GM21360 (cell line): ENCODE data around the gene EXOC3L2.
"Not testable (repeated sequence)": the region's sequence is repeated elsewhere in the genome, so short reads cannot be mapped to it uniquely, and the experiment has no call there.

Experiments used
- ATAC-seq: cut with Tn5 transposase; IDR thresholded peaks from one replicate; pipeline ENCODE4 v1.9.1; 2021; ENCODE audit warnings: mild to moderate bottlenecking, moderate library complexity; ENCODE audit not compliant: unreplicated experiment

EXOC3L2 gene

DNA sequence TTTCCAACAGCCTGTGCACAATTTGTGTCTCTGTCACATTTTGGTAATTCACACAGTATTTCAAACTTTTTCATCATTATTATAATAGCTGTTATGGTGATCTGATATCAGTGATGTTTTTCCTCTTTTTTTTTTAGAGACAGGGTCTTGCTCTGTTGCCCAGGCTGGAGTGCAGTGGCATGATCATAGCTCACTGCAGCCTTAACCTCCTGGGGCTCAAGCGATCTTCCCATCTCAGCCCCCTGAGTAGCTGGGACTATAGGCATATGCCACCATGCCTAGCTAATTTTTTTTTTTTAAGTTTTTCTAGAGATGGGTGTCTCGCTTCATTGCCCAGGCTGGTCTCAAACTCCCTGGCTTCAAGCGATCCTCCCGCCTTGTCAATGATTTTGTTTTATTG, 11.6 kb upstream of the EXOC3L2 start:
- no peak for ATAC-seq

DNA sequence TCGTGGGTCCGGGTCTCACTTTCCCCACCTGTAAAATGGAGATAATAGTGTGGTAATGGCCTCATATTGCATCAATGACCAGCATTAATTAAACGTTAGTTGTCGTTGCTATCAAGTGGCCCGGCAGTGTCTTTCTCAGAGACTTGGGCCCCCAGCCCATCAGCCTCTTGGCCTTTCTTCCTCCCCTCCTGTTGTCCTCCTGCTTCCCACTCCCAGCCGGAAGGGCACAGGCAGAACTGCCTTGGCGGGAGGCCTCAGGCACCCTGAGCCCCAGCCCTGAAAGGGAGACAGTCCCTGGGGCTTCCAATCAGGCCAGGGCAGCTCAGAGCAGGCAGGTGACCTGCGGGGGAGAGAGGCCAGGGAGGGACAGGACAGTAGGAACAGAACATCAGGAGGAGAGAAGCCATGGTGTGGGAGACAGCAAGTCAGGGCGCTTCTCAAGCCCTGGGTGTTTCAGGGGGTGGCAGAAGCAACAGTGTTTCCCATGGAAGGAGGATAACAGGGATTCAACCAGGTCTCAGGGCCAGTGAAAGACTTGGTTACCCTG, 10.5 kb upstream of the EXOC3L2 start:
- ATAC-seq: no peak

DNA sequence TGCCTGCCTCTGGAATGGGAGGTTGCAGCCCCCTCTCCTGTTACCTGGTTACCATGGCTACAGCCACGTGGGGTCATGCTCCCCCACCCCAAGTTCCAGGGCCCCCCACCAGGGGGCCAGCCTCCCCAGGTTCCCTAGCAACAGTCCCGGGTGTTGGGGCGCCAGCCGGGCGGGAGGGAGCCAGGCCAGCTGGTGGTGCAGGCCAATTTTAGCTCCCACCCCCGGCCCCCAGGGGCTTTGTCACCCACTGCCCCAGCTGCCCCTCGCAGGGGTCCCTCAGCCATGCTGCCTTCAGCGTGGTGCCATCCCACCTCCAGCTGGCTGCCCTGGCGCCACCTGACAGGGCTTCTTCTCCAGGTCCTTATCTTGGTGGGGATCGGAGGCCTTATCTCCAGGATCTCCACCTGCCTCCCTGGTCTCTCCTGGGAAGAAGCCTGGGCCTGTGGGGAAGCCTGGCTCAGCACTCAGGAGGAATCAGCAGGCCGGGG, 8.9 kb upstream of the EXOC3L2 start:
- no peak for ATAC-seq

DNA sequence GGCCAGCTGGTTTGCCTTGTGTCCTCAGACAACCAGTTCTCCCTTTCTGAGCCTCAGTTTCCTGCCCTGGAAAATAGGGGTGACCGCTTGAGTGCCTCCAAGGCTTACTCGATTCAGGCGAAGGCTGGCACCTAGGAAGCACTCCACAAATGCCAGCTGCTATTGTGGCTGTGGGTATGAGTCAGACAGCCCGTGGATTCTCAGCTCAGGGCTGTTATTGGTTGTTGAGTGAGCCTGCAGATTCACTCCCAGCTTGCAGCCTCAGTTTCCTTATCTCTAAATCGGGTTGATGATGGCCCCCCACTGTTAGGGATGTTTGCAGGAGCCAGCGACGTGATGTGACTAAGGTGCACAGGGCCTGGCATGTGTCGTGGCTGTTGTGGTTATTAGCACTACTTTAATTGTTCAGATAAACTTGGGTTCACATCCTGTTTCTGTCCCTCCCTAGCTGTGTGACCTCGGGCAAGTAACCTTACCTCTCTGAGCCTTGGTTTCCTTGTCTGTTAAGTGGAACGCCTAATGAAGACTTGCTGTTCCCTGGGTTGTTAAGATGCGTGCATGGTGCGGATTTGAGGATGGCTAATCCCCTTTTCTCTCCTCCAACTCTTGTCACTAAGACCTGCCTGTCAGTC, 8.3 kb upstream of the EXOC3L2 start:
- ATAC-seq: no peak

DNA sequence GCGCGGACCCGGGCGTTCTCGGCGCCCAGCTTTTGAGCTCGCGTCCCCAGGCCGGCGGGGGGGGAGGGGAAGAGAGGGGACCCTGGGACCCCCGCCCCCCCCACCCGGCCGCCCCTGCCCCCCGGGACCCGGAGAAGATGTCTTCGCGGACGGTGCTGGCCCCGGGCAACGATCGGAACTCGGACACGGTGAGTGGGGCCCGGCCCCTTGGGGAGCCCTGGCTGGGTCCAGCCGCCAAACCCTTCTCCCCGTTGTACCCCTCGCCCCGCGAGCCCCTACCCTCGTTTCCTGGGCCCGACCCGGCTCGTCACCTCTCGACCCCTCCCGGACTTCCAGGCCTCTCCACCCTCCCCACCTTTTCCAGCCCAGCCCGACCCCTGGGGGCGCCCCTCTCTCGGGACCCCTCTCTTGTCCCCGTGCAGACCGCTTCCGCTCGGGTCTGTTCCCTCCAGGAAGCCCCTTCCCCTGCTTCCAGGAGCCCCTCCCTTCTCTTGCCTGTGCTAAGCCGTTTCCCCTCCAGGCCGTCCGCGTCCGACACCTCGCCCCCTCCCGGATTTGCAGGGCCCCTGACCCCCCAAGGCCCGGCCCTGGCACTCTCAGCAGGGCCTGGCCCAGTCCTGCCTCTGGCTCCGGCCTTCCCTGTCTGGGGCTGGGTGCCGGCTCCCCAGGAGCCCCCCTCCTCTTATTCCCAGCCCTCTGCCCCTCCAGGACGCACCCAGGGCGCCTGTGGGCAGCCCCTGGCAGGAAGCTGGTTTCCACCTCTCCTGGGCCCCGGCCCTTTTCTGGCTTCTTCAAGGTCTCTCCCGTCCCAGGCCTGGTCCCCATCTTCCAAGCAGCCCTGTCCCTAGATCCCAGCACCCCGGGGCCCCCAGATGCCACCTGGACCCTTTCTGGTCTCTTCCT, 6.5 kb upstream of the EXOC3L2 start:
- no peak for ATAC-seq

DNA sequence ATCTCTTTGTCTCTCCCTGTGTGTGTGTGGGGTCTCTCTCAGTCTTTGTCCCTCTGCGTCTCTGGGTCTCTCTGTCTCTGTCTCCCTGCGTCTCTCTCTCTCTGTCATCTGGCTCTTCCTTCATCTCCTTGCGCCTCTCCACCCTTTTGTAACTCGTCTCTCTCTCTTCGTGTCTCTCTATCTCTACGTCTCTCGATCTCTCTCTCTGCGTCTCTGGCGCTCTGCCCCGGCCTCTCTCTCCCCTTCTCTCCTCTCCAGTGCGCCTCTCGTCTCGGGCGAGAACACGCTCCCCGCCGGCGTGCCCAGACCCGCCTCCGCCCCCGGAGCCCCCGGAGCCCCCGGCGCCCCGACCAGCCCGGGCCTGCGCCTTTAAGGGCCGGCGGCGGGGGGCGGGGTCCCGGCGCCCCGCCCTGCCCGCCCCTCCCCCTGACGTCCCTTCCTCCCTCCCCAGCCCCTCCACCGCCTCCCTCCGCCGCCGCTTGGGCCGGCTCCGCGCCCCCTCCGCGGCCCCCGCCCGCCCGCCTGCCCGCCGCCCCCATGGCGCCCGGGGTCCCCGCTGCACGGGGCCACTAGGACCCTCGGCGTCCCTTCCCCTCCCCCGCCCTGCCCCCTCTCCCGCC, 5.7 kb upstream of the EXOC3L2 start, which contains the start of gene MARK4:
Gene MARK4 (plus strand): TSS at position 440 of the 620 bp plus-strand sequence. CDS start 318 bp downstream, outside the sequence.
- no peak for ATAC-seq

DNA sequence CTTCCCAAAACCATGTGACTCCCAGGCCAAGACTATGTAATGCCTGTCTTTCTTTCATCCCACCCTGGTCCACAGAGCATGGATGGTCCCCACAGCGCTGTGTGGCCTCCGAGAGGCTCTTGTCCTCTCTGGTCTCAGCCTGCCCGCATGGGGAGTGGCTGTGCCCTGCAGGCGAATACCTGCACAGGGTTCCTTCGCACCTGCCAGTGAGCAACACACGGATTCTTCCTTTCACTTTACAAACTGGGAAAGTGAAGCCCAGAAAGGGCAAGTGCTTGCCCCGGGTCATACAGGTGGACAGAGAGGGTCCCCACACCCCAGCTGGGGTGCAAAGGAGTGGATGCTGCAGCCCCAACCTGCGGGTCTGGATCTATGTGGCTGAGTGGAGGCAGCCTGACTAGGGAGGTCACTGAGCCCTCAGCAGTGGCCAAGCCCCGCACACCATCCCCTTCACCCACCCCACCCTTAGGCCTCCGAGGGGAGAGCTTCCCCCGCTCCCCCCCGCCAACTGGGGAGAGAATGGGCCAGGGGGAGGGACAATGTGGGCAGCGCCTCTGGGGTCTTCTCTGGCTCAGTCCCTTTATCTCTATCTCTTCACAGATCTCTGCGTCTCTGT, 5.1 kb upstream of the EXOC3L2 start:
- no peak for ATAC-seq

DNA sequence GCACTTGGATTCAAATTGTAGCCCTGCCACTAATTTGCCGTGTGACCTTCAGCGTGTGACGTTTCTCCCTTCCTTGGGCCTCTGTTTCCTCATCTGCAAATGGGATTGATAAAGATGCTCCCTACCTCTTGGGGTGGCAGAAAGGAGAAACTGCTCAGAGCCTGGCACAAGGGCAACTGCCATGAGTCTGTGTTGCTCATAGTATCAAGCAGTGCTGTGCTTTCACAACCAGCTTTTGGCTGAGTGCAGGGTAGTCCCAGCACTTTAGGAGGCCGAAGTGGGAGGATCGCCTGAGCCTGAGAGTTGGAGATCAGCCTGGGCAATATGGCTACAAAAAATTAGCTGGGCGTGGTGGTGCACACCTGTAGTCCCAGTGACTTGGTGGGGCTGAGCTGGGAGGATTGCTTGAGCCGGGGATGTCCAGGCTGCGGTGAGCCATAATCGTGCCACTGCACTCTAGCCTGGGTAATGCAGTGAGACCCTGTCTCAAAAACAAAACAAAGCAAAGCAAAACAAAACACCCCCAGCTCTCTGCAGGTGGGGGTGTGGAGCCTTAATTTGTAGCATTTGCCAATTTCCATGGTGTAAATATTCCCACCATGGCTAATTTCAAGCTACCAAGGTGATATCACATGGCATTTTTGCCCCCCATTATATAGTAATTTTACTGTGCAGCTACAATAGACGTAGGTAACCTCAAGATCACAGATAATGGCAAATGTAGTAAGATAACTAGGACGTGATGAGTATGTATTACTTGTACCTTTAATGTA, 4.2 kb upstream of the EXOC3L2 start:
- ATAC-seq: no peak

DNA sequence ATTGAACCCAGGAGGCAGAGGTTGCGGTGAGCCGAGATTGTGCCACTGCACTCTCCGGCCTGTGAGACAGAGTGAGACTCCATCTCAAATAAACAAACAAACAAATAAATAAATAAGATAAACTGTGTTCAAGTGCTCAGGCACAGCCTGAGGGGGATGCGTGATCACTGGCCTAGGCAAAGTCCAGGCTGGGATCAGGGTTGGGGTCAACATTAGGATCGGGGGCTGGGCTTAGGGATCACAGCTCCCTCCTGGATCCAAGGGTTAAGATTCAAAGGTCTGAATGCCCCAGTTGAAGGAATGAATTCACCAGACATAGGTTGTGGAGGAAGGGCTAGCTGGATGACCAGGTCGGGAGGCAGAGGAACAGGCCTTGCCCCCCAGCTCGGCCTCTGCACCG, 1.9 kb upstream of the EXOC3L2 start:
- ATAC-seq: no peak

DNA sequence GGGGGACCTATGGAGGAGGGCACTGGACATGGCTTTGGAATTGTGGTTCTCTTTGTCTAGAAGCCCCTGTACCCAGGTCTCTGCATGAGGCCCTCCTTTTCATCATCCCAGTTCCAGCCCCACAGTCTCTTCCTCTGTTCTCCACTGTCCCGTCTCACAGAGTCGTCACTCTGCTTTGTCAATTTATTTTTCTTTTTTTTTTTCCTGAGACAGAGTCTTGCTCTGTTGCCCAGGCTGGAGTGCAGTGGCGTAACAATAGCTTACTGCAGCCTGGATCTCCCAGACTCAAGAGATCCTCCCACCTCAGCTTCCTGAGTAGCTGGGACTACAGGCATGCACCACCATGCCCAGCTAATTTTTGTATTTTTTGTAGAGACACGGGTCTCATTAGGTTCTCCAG, 619 bp upstream of the EXOC3L2 start:
- no peak for ATAC-seq

DNA sequence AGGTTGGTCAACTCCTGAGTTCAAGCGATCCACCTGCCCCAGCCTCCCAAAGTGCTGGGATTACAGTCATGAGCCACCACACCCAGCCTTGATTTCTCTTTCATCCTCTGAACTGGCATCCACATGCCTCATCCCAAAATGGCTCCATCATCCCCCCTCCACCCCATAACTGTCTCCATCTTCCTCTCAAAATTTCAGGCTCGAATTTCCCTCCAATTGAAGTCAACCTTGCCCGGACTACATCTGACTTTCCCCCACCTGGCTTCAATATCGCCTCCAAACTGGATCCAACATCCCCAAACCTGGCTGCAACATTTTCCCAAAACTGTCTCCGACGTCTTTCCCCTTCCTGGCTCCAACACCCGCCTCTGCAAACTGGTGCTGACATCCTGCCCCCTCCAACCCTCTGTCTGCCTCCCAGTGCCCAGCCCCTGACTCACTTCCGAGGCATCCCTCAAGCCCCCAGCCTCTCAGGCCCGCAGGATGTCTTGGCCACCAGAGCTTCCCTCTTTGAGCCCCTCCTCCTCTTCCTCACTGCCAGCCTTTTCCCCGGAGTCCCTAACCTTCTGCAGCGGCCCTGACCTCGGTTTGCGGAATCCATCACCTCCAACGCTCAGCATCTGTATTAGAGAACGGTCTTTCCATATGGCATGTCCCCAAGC, 943 bp downstream of the EXOC3L2 start:
- ATAC-seq: no peak

DNA sequence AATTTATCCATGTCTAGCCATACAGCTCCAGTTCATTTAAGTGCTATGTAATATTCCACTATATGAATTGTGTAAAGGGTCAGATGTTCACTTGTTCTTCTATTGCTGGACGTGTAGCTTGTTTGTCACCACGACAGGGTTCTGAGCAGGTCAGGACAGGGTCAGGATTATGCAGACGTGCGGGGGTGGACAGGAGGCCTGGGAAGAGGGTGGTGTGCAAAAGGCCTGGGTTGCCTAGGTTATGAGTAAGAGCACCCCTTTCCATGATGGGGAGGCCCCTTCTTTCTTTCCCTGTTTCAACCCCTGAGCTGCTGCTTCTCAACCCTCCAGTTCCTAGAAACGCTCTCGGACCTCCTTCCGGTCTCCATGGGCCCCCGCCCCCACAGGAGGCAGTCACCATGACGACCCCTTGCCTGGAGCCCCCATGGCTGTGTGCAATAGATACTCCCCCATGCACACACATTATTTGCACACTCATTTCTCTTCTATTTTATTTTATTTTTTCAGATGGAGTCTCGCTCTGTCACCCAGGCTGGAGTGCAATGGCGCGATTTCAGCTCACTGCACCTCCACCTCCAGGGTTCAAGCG, 2.0 kb downstream of the EXOC3L2 start:
- no peak for ATAC-seq

DNA sequence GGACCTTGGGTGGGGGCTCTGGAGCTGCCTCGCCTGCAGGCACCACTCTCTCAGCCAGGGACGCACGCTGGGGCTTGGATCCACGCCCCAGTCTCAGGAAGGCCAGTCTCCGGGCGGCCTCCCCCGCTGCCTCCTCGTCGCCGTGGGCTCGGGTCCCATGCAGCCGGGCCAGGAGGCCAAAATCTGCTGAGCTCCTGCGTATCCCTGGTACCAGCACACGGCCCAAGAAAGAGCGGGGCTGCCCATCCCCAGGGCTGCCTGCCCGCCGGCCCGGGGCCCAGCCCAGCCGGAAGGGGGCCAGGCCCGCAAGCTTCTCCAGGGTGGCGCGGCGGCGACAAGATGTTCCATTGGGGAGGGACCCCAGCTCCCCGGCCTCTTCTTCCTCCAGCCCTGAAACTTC, 6.7 kb downstream of the EXOC3L2 start:
- no peak for ATAC-seq

DNA sequence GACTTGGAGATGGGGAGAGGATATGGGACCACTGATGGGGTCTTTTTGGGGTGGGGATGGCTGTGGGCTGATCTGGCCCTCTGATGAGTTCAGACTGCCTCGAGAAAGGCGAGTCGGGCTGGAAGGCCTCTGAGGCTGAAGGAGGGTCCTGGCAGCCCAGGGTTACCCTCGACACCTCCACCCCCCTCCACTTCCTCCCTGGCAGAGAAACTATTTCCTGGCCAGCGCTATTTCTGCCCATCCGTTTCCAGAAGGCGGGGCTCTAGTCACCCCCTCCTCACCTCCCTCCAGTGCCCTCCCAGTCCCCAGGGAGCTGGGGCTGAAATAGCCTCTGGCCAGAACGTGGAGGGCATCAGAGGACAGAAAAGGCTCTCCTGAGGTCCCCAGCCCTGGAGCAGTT, 9.7 kb downstream of the EXOC3L2 start:
- ATAC-seq: no peak

DNA sequence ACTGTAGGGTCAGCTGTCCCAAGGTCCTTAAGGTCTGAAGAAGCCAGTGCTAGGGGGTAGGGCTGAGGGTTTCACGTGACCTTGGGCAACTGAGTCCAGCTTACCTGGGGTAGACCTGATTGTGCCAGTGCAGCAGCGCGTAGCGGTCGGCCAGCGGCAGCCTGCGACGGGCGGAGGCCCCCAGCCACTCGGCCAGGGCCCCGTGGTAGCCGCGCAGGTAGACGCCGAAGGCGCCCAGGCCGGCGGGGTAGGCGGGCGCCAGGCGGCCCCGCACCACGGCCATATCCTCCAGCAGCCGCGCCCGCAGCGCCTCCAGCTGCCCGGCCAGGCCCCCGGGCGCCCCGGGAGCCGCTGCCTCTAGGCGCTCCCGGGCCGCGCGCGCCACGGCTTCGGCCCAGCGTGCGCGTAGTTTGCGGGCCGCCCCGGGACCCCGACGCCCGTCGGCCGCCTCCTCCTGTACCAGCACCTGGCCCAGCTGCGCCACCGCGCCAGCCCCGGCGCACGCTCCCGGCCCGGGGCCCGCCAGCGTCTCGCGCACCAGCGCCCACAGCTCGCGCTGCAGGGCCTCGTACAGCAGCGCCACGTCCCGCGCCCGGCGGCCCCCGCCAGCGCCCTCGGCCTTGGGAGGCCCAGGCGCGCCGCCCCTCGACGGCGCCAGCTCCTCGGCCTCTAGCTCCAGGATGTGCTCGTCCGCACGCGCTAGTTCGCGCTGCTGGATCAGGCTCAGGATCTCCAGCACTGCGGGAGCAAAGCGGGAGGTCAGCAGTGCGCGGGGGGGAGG, 10.9 kb downstream of the EXOC3L2 start:
- ATAC-seq: no peak

DNA sequence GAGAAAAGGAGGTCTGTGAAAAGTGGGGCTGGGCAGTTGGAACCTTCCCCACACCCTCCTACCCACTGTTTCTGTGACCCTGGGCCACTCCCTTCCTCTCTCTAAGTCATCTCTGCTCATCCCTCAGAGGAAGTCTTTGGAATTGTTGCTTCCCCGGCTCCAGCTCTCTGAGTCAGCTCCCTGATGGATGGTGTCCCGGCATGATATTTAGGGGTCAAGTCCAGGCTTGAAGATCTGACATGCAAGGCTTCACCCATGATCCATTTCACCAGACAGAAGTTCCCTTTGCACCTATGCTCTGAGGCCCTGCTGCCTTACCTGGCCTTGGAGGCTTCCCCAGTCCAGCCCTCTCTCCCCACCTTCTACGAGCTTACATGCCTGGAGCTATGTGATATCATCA, 13.3 kb downstream of the EXOC3L2 start:
- no peak for ATAC-seq

DNA sequence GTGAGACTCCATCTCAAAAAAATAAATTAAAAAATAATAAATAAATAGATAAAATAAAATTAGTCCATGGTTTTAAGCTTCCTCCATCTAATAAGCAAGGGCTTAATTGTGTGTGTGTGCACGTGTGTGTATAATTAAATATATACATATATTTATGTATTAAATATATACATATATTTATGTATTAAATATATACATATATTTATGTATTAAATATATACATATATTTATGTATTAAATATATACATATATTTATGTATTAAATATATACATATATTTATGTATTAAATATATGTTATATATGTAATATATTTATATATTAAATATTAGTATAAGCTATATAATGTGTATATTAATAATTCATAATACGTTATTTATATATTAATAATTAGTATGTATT, 16.2 kb downstream of the EXOC3L2 start:
- not testable (repeated sequence) for ATAC-seq

DNA sequence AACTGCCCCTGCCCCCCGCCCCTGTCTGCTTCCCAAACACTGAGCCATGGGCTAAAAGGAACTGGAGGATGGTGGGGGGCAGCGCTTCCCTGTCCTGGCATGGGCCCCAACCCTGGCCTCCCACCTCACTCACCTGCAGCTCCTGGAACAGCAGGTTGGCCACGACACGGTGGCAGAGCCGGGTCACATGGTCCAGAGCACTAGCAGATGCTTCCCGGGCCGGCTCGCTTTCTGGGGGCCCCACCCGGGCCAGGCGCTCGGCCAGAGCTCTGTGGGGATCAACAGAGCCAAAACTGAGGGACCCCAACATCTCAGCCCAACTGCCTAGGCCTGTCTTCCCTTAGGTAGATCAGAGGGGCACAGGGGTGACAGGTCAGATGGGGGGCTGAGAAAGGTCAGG, 20.6 kb downstream of the EXOC3L2 start:
- ATAC-seq: no peak

DNA sequence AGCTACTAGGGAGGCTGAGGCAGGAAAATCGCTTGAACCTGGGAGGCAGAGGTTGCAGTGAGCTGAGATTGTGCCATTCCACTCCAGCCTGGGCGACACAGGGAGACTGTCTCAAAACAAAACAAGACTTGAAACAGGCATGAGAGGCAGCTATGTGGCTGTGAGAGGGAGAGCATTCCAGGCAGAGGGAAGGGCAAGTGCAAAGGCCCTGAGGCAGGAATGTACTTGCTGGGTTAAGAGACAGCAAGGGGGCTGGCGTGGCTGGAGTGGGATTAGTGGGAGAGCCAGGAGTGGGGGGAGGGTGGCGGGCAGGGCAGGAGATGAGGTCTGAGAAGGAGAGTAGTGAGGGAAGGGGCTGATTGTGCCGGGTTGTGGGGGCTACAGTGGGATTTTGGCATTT, 21.3 kb downstream of the EXOC3L2 start:
- ATAC-seq: no peak
